Right lobe of liver (tissue), 6 donors: ENCODE measurements around the gene ZNF710. TPM values are rescaled to one million over a fixed set of nuclear protein-coding genes. Genes with fewer than 3 reads are reported as not detected.
"Not testable (repeated sequence)": the region's sequence is repeated elsewhere in the genome, so short reads cannot be mapped to it uniquely, and the experiment has no call there.

Experiments
- ATAC-seq, 4 donors: fragments of 200-7000 bp; cut with Tn5 transposase; one replicate each; pipeline ENCODE4 v1.9.1; 2020; ENCODE audit warnings: mild to moderate bottlenecking in 4 of 4, moderate library complexity in 4 of 4
- DNase-seq, 3 donors: peaks; one replicate each; pipeline ENCODE4 v3.0.0-alpha.2; 2020
- H3K27ac ChIP-seq, 3 donors: fragments of 200-600 bp; one replicate each; pipeline ENCODE4 v1.8.0; 2022
- H3K27me3 ChIP-seq, 2 donors: fragments of 200-600 bp; one replicate each; pipeline ENCODE4 v1.8.0; 2022
- H3K36me3 ChIP-seq, 4 donors: fragments of 200-600 bp; sonication (generic) in 1 of 4; one replicate each; pipeline versions ENCODE4 v1.5.1 to v1.8.0; 2017 to 2022; ENCODE audit warnings: control low read depth in 1 of 4
- H3K4me1 ChIP-seq, 4 donors: fragments of 200-600 bp; sonication (generic) in 1 of 4; one replicate each; pipeline versions ENCODE4 v1.5.1 to v1.8.0; 2017 to 2022; ENCODE audit warnings: control low read depth in 1 of 4
- H3K4me3 ChIP-seq, 3 donors: fragments of 200-600 bp; one replicate each; pipeline ENCODE4 v1.8.0; 2022
- H3K9me3 ChIP-seq, 4 donors: fragments of 200-600 bp; sonication (generic) in 1 of 4; one replicate each; pipeline versions ENCODE4 v1.5.1 to v1.8.0; 2017 to 2022; ENCODE audit warnings: control low read depth in 1 of 4
- CTCF ChIP-seq, 4 donors: fragments of 200-600 bp in 3 of 4; fragments of 450-650 bp in 1 of 4; IDR thresholded peaks; one replicate each; pipeline versions ENCODE4 v1.5.1 to v1.8.0; 2016 to 2022; ENCODE audit warnings: antibody characterized with exemption in 4 of 4, mild to moderate bottlenecking in 2 of 4
- POLR2A ChIP-seq: fragments of 450-650 bp; IDR thresholded peaks from one replicate; pipeline ENCODE4 v1.6.1; 2017; ENCODE audit warnings: antibody characterized with exemption, mild to moderate bottlenecking
- WGBS: methylation state at CpG from one replicate; pipeline ENCODE4 v1.1.6; 2018; ENCODE audit warnings: low coverage, low lambda C conversion rate; ENCODE audit not compliant: insufficient coverage; ENCODE audit errors: missing lambda C conversion rate; 5-methylcytosine and 5-hydroxymethylcytosine counted together
- intact Hi-C, 2 donors: fragments of 100-400 bp; cut with DNase I; formaldehyde crosslinking; loops; one replicate each; pipeline versions ENCODE4 v1.11.2 to v1.14.1; 2022
- total RNA-seq, 6 experiments: library from RNA; depleted of rRNA in 2 of 6; stranded (reverse); fragments of >200 nt in 2 of 6; fragmentation: NEBNext Ultra II Directional in 3 of 6; extraction: Animal tissue kit (Norgen Biotek cat#: 25700) in 3 of 6; gene quantifications; one replicate each; pipeline versions ENCODE4 v1.1.0 to v1.2.4, GENCODE V29; 2016 to 2023
- donor health status: DM: no; HTN: yes; CAD: no.
- donor health status: DM: no; HTN: no; CAD: no.
- donor health status: DM: no; HTN: no; CAD: no.
- donor health status: DM: no; HTN: yes; CAD: no.
- donor health status: DM: no; HTN: yes; CAD: no.

ZNF710 gene
- total RNA-seq, 6 experiments from 2014 or later = 4.7 to 17.1 (median 7.4) TPM

GRCh38 chr15:90064911-90065681 lies 64.0 kb downstream of the ZNF710 start:
- intact Hi-C loops = loop anchor here in 1 of 2 donors (10.0 kb wide), 1 partner anchor 160 kb away; no protein-coding TSS in a partner anchor
- Histone ChIP-seq H3K27ac (peak overlapping the region; percentile 30 to 71 (median 45)), H3K4me1 (peaks cover 0 to 2% (median 0%) of the 10 kb centered on the region in 4 donors), H3K9me3 (no peaks in the 10 kb centered on the region), H3K4me3 (no peak overlapping the region), H3K36me3 (peaks cover 0 to 4% (median 0%) of the 10 kb centered on the region in 4 donors), H3K27me3 (no peaks in the 10 kb centered on the region)
- TF ChIP-seq POLR2A (no peak), CTCF (IDR thresholded peaks at IDR 0.05) (no peak)
- DNase-seq = peak; percentile 72 to 78 (median 76)
- peak; percentile 43 to 61 (median 60) for ATAC-seq
- 58% methylated on average over 12 of the region's 30 CpGs for WGBS

GRCh38 chr15:90065682-90066049 lies 64.5 kb downstream of the ZNF710 start:
- Histone ChIP-seq H3K9me3 (no peaks in the 10 kb centered on the region), H3K27me3 (no peaks in the 10 kb centered on the region), H3K36me3 (peaks cover 0 to 4% (median 0%) of the 10 kb centered on the region in 4 donors), H3K4me1 (peaks cover 0 to 7% (median 0%) of the 10 kb centered on the region in 4 donors), H3K4me3 (no peak overlapping the region), H3K27ac (peak overlapping the region in 2 of 3 donors; percentile 45 to 71)
- no peak for DNase-seq
- intact Hi-C loops = loop anchor here in 1 of 2 donors (10.0 kb wide), 1 partner anchor 161 kb away; no protein-coding TSS in a partner anchor
- ATAC-seq = no peak
- TF ChIP-seq POLR2A (no peak), CTCF (IDR thresholded peaks at IDR 0.05) (no peak)
- WGBS = 70% methylated on average over 5 of the region's 7 CpGs

GRCh38 chr15:90067181-90067952 lies 66.2 kb downstream of the ZNF710 start:
- H3K27me3 ChIP-seq = no peaks in the 10 kb centered on the region
- H3K27ac ChIP-seq = no peak overlapping the region
- H3K9me3 ChIP-seq = no peaks in the 10 kb centered on the region
- H3K4me1 ChIP-seq = peaks cover 0 to 14% (median 0%) of the 10 kb centered on the region in 4 donors
- 92% methylated on average over 5 of the region's 55 CpGs for WGBS
- TF ChIP-seq CTCF (IDR thresholded peaks at IDR 0.05) (no peak), POLR2A (no peak)
- no peak overlapping the region for H3K4me3 ChIP-seq
- ATAC-seq = no peak
- DNase-seq = no peak
- H3K36me3 ChIP-seq = peaks cover 0 to 4% (median 0%) of the 10 kb centered on the region in 4 donors
- intact Hi-C loops = loop anchor here in 1 of 2 donors (10.0 kb wide), 1 partner anchor 163 kb away; no protein-coding TSS in a partner anchor

- H3K4me1 ChIP-seq = peaks cover 0 to 14% (median 0%) of the 10 kb centered on the region in 4 donors
- H3K36me3 ChIP-seq = peaks cover 0 to 4% (median 0%) of the 10 kb centered on the region in 4 donors
- ATAC-seq = no peak
- H3K27me3 ChIP-seq = no peaks in the 10 kb centered on the region
- no peak overlapping the region for H3K4me3 ChIP-seq
- no peak for DNase-seq
- no peak overlapping the region for H3K27ac ChIP-seq
- intact Hi-C loops = loop anchor here in 1 of 2 donors (10.0 kb wide), 1 partner anchor 163 kb away; no protein-coding TSS in a partner anchor
- WGBS = 97% methylated on average over 12 of the region's 37 CpGs
- no peaks in the 10 kb centered on the region for H3K9me3 ChIP-seq
- TF ChIP-seq CTCF (IDR thresholded peaks at IDR 0.05) (no peak), POLR2A (no peak)
These were observed 67.0 kb downstream of the ZNF710 start for GRCh38 chr15:90067953-90068606.

GRCh38 chr15:90070623-90071022 lies 69.5 kb downstream of the ZNF710 start:
- intact Hi-C loops = not testable (repeated sequence)

More at GRCh38 chr15:90070623-90071022, 69.5 kb downstream of the ZNF710 start:
- not testable (repeated sequence) for H3K27ac ChIP-seq, DNase-seq, H3K4me3 ChIP-seq, H3K27me3 ChIP-seq, H3K9me3 ChIP-seq, H3K36me3 ChIP-seq
- 81% methylated on average over 2 of the region's 2 CpGs for WGBS
- peaks cover 0 to 23% (median under 1%) of the 10 kb centered on the region in 4 donors for H3K4me1 ChIP-seq
- ATAC-seq = peak in 3 of 4 donors; percentile 11 to 43 (median 27)
